ENCODE data around the gene GNAS. TPM values are rescaled to one million over a fixed set of nuclear protein-coding genes. Genes with fewer than 3 reads are reported as not detected.
"Not testable (repeated sequence)": the region's sequence is repeated elsewhere in the genome, so short reads cannot be mapped to it uniquely, and the experiment has no call there.

Gene GNAS
- total and polyA plus RNA-seq, 8 donors, result 723 to 2,039 (median 1,898) TPM

- H3K27me3 ChIP-seq, result no peaks in the 10 kb centered on the region
- no peak overlapping the region for H3K4me3 ChIP-seq
- no peak overlapping the region for H3K27ac ChIP-seq
- no peaks in the 10 kb centered on the region for H3K9me3 ChIP-seq
- intact Hi-C loops (cut with DNase I), result no loop called here
- no peak for ATAC-seq
- no peak for DNase-seq
- H3K4me1 ChIP-seq, result no peaks in the 10 kb centered on the region
- TF ChIP-seq CTCF (IDR thresholded peaks at IDR 0.05), result no peak
- no peaks in the 10 kb centered on the region for H3K36me3 ChIP-seq
These were observed 93.6 kb downstream of the GNAS start for GRCh38 chr20:58945965-58946631.

- H3K27me3 ChIP-seq; H3K4me3 ChIP-seq; H3K4me1 ChIP-seq; H3K36me3 ChIP-seq; H3K27ac ChIP-seq; H3K9me3 ChIP-seq; ATAC-seq; DNase-seq; intact Hi-C loops (cut with DNase I): not testable (repeated sequence)
These were observed 95.4 kb downstream of the GNAS start for GRCh38 chr20:58947797-58948388.

GRCh38 chr20:58950603-58951002, 98.1 kb downstream of the GNAS start:
- DNase-seq (no peak), ATAC-seq (no peak)
- H3K9me3 ChIP-seq, result no peaks in the 10 kb centered on the region
- H3K27me3 ChIP-seq, result no peaks in the 10 kb centered on the region
- intact Hi-C loops (cut with DNase I), result no loop called here
- no peak overlapping the region for H3K27ac ChIP-seq
- no peak for TF ChIP-seq CTCF (IDR thresholded peaks at IDR 0.05)
- H3K36me3 ChIP-seq, result no peaks in the 10 kb centered on the region
- H3K4me1 ChIP-seq, result no peaks in the 10 kb centered on the region
- no peak overlapping the region for H3K4me3 ChIP-seq

- Histone ChIP-seq H3K9me3 (no peaks in the 10 kb centered on the region), H3K36me3 (no peaks in the 10 kb centered on the region), H3K4me1 (no peaks in the 10 kb centered on the region), H3K27ac (no peak overlapping the region), H3K4me3 (no peak overlapping the region), H3K27me3 (no peaks in the 10 kb centered on the region)
- ATAC-seq (no peak), DNase-seq (no peak)
- no peak for TF ChIP-seq CTCF (IDR thresholded peaks at IDR 0.05)
- intact Hi-C loops (cut with DNase I), result no loop called here
These were observed 100.5 kb downstream of the GNAS start for GRCh38 chr20:58953050-58953449.

- intact Hi-C loops (cut with DNase I), result no loop called here
- Histone ChIP-seq H3K27me3 (no peaks in the 10 kb centered on the region), H3K4me1 (no peaks in the 10 kb centered on the region), H3K36me3 (no peaks in the 10 kb centered on the region), H3K9me3 (no peaks in the 10 kb centered on the region), H3K4me3 (no peak overlapping the region), H3K27ac (no peak overlapping the region)
- no peak for ATAC-seq
- DNase-seq, result no peak
- TF ChIP-seq CTCF (IDR thresholded peaks at IDR 0.05), result no peak
These were observed 103.6 kb downstream of the GNAS start for GRCh38 chr20:58956078-58956477.

- no peak for DNase-seq
- H3K36me3 ChIP-seq, result no peaks in the 10 kb centered on the region
- intact Hi-C loops (cut with DNase I), result no loop called here
- H3K9me3 ChIP-seq, result no peaks in the 10 kb centered on the region
- no peak overlapping the region for H3K4me3 ChIP-seq
- no peaks in the 10 kb centered on the region for H3K27me3 ChIP-seq
- ATAC-seq, result no peak
- TF ChIP-seq CTCF (IDR thresholded peaks at IDR 0.05), result no peak
- no peaks in the 10 kb centered on the region for H3K4me1 ChIP-seq
- no peak overlapping the region for H3K27ac ChIP-seq
These were observed 107.1 kb downstream of the GNAS start for GRCh38 chr20:58959652-58960051.

All from left lung (tissue), 10 donors.